Body of pancreas (tissue), 4 donors: ENCODE results near the gene SOX9. TPM values are rescaled to one million over a fixed set of nuclear protein-coding genes. Genes with fewer than 3 reads are reported as not detected.

ENCODE experiments used
- ATAC-seq: fragments of 150-250 bp; one replicate; pipeline ENCODE4 v1.9.1; 2016
- DNase-seq, 4 donors: peaks; one replicate each; pipeline ENCODE4 v3.0.0-alpha.2; 2019
- H3K27ac ChIP-seq, 4 donors: fragments of 200-600 bp; sonication (generic); 1 replicate in 3 of 4; 2 replicates in 1 of 4; pipeline versions ENCODE4 v1.5.1 to v1.6.1; 2016 to 2019; ENCODE audit warnings: mild to moderate bottlenecking in 1 of 4, mixed read lengths in 1 of 4, moderate library complexity in 1 of 4
- H3K27me3 ChIP-seq, 2 donors: fragments of 200-600 bp; sonication (generic); one replicate each; pipeline ENCODE4 v1.6.0; 2016; ENCODE audit warnings: mild to moderate bottlenecking in 1 of 2
- H3K36me3 ChIP-seq, 2 donors: fragments of 200-600 bp; sonication (generic); replicated peaks in 1 of 2; 2 replicates each; pipeline ENCODE4 v1.5.1; 2016; ENCODE audit warnings: low read depth in 2 of 2; ENCODE audit not compliant: insufficient read depth in 1 of 2
- H3K4me1 ChIP-seq: fragments of 200-600 bp; sonication (generic); one replicate; pipeline ENCODE4 v1.6.0; 2016
- H3K4me3 ChIP-seq, 2 donors: fragments of 200-600 bp; sonication (generic); 1 replicate in 1 of 2; 2 replicates in 1 of 2; pipeline ENCODE4 v1.5.1; 2016 to 2019
- H3K9me3 ChIP-seq, 3 donors: fragments of 200-600 bp; sonication (generic); 1 replicate in 2 of 3; 2 replicates in 1 of 3; pipeline ENCODE4 v1.5.1; 2016
- POLR2A ChIP-seq, 3 donors: fragments of 450-650 bp; IDR thresholded peaks; one replicate each; pipeline ENCODE4 v1.6.1; 2016; ENCODE audit warnings: antibody characterized with exemption in 3 of 3, mild to moderate bottlenecking in 2 of 3
- WGBS, 2 donors: methylation state at CpG; one replicate each; pipeline ENCODE4 v1.1.5; 2017; 5-methylcytosine and 5-hydroxymethylcytosine counted together
- intact Hi-C: fragments of 100-400 bp; cut with DNase I; formaldehyde crosslinking; loops from one replicate; pipeline ENCODE4 v1.15.1; 2023
- total RNA-seq, 2 donors: library from RNA; depleted of rRNA; stranded (reverse); fragments of >200 nt; gene quantifications; one replicate each; pipeline ENCODE4 v1.1.0, GENCODE V29; 2016
- TF ChIP-seq, protein P1 (sequence below), 7 experiments: fragments of 450-650 bp in 4 of 7; fragments of 200-600 bp in 3 of 7; sonication (generic) in 3 of 7; IDR thresholded peaks; one replicate each; pipeline ENCODE4 v1.5.1; 2016 to 2019; ENCODE audit warnings: antibody characterized with exemption in 7 of 7

Gene SOX9
- total RNA-seq, 2 donors from 2014 or later, result 35.8 to 47.5 TPM

GRCh38 chr17:72104863-72105234 is 16.0 kb upstream of the SOX9 start:
- Histone ChIP-seq H3K4me1 (peaks cover 3% of the 10 kb centered on the region), H3K27ac (no peak overlapping the region), H3K27me3 (no peaks in the 10 kb centered on the region), H3K4me3 (no peak overlapping the region), H3K36me3 (no peaks in the 10 kb centered on the region), H3K9me3 (no peaks in the 10 kb centered on the region)
- DNase-seq, result no peak
- ATAC-seq, result no peak
- intact Hi-C loops, result no loop called here
- 79 to 80% methylated on average over 6 of the region's 6 CpGs for WGBS, 2 donors
- TF ChIP-seq, protein P1, sequence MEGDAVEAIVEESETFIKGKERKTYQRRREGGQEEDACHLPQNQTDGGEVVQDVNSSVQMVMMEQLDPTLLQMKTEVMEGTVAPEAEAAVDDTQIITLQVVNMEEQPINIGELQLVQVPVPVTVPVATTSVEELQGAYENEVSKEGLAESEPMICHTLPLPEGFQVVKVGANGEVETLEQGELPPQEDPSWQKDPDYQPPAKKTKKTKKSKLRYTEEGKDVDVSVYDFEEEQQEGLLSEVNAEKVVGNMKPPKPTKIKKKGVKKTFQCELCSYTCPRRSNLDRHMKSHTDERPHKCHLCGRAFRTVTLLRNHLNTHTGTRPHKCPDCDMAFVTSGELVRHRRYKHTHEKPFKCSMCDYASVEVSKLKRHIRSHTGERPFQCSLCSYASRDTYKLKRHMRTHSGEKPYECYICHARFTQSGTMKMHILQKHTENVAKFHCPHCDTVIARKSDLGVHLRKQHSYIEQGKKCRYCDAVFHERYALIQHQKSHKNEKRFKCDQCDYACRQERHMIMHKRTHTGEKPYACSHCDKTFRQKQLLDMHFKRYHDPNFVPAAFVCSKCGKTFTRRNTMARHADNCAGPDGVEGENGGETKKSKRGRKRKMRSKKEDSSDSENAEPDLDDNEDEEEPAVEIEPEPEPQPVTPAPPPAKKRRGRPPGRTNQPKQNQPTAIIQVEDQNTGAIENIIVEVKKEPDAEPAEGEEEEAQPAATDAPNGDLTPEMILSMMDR (IDR thresholded peaks at IDR 0.05), result no peak
- TF ChIP-seq POLR2A (IDR thresholded peaks at IDR 0.05), result no peak

DNA sequence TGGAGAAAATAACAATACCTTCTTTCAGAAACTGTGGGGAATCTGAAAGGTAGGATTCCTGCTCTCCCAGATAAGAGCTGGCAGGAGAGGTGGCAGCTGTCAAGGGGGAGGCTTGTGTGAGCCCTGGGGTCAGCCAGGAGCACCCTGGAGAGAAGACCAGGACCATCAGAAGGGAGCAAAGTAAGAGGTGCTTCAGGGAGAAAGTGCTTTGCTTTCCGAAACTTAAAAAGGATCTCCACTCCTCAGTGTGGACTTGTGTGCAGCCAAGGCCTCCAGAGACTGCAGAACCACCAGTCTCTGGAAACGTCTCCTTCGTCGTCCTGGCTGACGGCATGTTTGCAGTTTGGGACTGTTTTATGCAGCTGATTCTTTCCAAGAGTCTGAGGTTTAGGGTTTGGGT is 13.7 kb upstream of the SOX9 start:
- no peaks in the 10 kb centered on the region for H3K9me3 ChIP-seq
- H3K36me3 ChIP-seq, result no peaks in the 10 kb centered on the region
- no peaks in the 10 kb centered on the region for H3K27me3 ChIP-seq
- H3K4me1 ChIP-seq, result peaks cover 3% of the 10 kb centered on the region
- TF ChIP-seq, protein P1 (IDR thresholded peaks at IDR 0.05), result no peak
- TF ChIP-seq POLR2A (IDR thresholded peaks at IDR 0.05), result no peak
- 76 to 78% methylated on average over 5 of the region's 5 CpGs for WGBS, 2 donors
- ATAC-seq, result no peak
- peak overlapping the region in 3 of 4 donors; percentile 14 to 50 (median 20) for H3K27ac ChIP-seq
- H3K4me3 ChIP-seq, result no peak overlapping the region
- intact Hi-C loops, result no loop called here
- DNase-seq, result no peak

DNA sequence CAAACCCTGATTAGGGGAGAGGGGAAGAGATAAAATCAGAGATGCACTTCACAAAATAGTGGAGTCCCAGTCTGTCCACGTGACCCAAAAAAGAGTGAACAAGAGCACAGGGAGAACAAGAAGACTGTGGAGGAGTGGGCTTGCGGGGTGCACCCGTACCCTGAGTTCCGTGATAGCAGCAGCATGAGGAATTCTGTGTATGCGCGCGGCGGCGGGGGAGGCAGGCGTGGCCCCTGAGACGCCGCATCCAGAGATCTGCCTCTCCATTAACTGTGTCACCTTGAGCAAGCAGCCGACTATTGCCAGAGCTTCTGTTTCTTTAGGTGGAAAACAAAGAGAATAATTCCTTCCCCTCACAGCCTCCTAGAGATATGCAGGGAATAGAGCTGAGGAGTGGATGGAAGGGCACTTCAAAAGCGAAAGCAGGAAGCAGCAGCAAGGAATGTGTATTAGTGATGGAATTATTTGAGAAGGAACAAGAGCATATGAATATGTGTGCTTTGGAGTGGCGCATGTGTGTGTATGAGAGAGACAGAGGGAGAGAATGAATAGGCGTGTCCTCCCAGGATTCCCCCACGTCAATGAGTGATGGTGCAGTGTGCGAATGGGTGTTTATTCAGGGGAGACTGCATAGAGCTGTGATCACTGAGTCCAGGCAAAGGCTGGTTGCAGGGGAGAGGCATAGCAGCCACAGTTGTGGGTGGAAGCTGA is 10.4 kb upstream of the SOX9 start:
- no peaks in the 10 kb centered on the region for H3K27me3 ChIP-seq
- DNase-seq, result no peak
- no peak for ATAC-seq
- intact Hi-C loops, result loop anchor here (10.0 kb wide), 1 partner anchor 636 kb away; no protein-coding TSS in a partner anchor
- TF ChIP-seq POLR2A (IDR thresholded peaks at IDR 0.05), result no peak
- TF ChIP-seq, protein P1 (IDR thresholded peaks at IDR 0.05), result no peak
- no peak overlapping the region for H3K27ac ChIP-seq
- H3K36me3 ChIP-seq, result no peaks in the 10 kb centered on the region
- WGBS, 2 donors, result 79 to 81% methylated on average over 18 of the region's 18 CpGs
- peaks cover 3% of the 10 kb centered on the region for H3K4me1 ChIP-seq
- no peak overlapping the region for H3K4me3 ChIP-seq
- no peaks in the 10 kb centered on the region for H3K9me3 ChIP-seq

DNA sequence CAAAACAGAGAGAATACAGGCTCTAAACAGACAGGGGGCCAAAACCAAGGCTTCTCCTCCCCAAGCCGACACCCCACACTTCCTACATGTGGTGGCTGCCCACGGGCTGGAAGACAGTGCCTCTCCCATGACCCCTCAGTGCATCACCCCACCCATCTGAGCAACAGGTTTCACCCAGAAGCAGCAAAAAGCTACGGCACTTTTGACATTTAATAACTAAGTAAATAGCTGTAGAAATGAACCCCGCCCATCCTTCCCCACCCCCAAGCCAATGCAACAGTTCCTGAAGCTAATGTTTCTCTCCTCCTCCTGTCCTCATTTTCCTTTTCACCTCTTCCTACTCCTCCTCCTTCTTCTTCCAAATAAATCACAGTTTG is 9.9 kb upstream of the SOX9 start:
- Histone ChIP-seq H3K36me3 (no peaks in the 10 kb centered on the region), H3K27ac (no peak overlapping the region), H3K4me3 (no peak overlapping the region), H3K9me3 (no peaks in the 10 kb centered on the region), H3K27me3 (no peaks in the 10 kb centered on the region), H3K4me1 (peaks cover 3% of the 10 kb centered on the region)
- intact Hi-C loops, result loop anchor here (10.0 kb wide), 1 partner anchor 636 kb away; no protein-coding TSS in a partner anchor
- DNase-seq (no peak), ATAC-seq (no peak)
- WGBS, 2 donors, result 45 to 51% methylated on average over 4 of the region's 4 CpGs
- TF ChIP-seq, protein P1 (IDR thresholded peaks at IDR 0.05), result no peak
- no peak for TF ChIP-seq POLR2A (IDR thresholded peaks at IDR 0.05)
